Smooth muscle cell (in vitro differentiated cells): Measurements from ENCODE around the gene MAN1A1. TPM values are rescaled to one million over a fixed set of nuclear protein-coding genes. Genes with fewer than 3 reads are reported as not detected.
"Not testable (repeated sequence)": the region's sequence is repeated elsewhere in the genome, so short reads cannot be mapped to it uniquely, and the experiment has no call there.

ENCODE experiments used
- DNase-seq: peaks from one replicate; lab custom pipeline; 2025; ENCODE audit not compliant: unreplicated experiment; lab: John Stamatoyannopoulos, UW
- H2AFZ ChIP-seq: fragments of 200-600 bp; sonication (generic); 2 replicates; pipeline ENCODE4 v1.6.0; 2016; ENCODE audit warnings: antibody characterized with exemption, low read depth, mild to moderate bottlenecking
- H3F3A ChIP-seq: fragments of 200-600 bp; sonication (generic); 2 replicates; pipeline ENCODE4 v1.6.0; 2017; ENCODE audit warnings: antibody characterized with exemption, low read depth
- H3K27ac ChIP-seq: fragments of 200-600 bp; sonication (generic); 2 replicates; pipeline ENCODE4 v1.5.1; 2016; ENCODE audit warnings: low read depth, mild to moderate bottlenecking
- H3K27me3 ChIP-seq: fragments of 200-600 bp; sonication (generic); 2 replicates; pipeline ENCODE4 v1.6.1; 2016; ENCODE audit warnings: low read depth, mild to moderate bottlenecking
- H3K36me3 ChIP-seq: fragments of 200-600 bp; sonication (generic); 2 replicates; pipeline ENCODE4 v1.5.1; 2016; ENCODE audit warnings: low read depth
- H3K4me1 ChIP-seq: fragments of 200-600 bp; sonication (generic); 2 replicates; pipeline ENCODE4 v1.5.1; 2016; ENCODE audit warnings: low read depth
- H3K4me2 ChIP-seq: fragments of 200-600 bp; sonication (generic); 2 replicates; pipeline ENCODE4 v1.6.0; 2016; ENCODE audit warnings: mild to moderate bottlenecking
- H3K4me3 ChIP-seq: fragments of 200-600 bp; sonication (generic); 2 replicates; pipeline ENCODE4 v1.5.1; 2016; ENCODE audit warnings: mild to moderate bottlenecking
- H3K79me2 ChIP-seq: fragments of 200-600 bp; sonication (generic); 2 replicates; pipeline ENCODE4 v1.6.0; 2016; ENCODE audit warnings: low read depth, mild to moderate bottlenecking
- H3K9ac ChIP-seq: fragments of 200-600 bp; sonication (generic); 2 replicates; pipeline ENCODE4 v1.6.0; 2016; ENCODE audit warnings: low read depth
- H3K9me3 ChIP-seq: fragments of 200-600 bp; sonication (generic); replicated peaks from 2 replicates; pipeline ENCODE4 v1.5.1; 2016; ENCODE audit warnings: low read depth
- H4K20me1 ChIP-seq: fragments of 200-600 bp; sonication (generic); 2 replicates; pipeline ENCODE4 v1.6.0; 2016; ENCODE audit warnings: low read depth
- WGBS: methylation state at CpG from one replicate; pipeline ENCODE4 v1.1.7; 2016; ENCODE audit warnings: low lambda C conversion rate; 5-methylcytosine and 5-hydroxymethylcytosine counted together
- polyA plus RNA-seq: library from polyadenylated mRNA; unstranded; fragments of >200 nt; fragmentation: Nextera tagmentation; extraction: Ambion mirVana; gene quantifications from 2 replicates; pipeline ENCODE4 v1.2.1, GENCODE V29; 2016
- total RNA-seq: library from RNA; depleted of rRNA; stranded (reverse); fragments of >200 nt; gene quantifications from 2 replicates; pipeline ENCODE4 v1.2.3, GENCODE V29; 2014
- TF ChIP-seq, protein P1 (sequence below): fragments of 200-600 bp; sonication (generic); IDR thresholded peaks from 2 replicates; pipeline ENCODE4 v1.5.1; 2017; ENCODE audit warnings: borderline replicate concordance, mild to moderate bottlenecking, antibody characterized with exemption; ENCODE audit not compliant: insufficient read depth, poor library complexity, severe bottlenecking

Gene MAN1A1
- total and polyA plus RNA-seq, 2 experiments from 2014 or later, result 57.1 to 127 TPM

DNA sequence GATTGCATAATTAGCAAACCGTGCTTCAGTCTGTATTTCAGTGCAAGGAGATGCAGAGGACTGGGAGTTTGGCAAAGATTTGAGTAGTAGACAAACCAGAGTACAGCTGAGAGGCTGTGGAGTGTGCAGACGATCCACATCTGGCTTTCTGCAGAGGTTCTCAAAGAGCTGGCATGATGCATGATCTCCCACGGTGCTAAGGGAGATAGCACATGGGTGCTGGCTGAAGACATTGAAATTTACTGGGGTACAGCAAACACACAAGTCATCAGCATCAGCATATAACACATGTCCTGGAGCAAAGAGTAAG is 192.1 kb downstream of the MAN1A1 start:
- TF ChIP-seq, protein P1, sequence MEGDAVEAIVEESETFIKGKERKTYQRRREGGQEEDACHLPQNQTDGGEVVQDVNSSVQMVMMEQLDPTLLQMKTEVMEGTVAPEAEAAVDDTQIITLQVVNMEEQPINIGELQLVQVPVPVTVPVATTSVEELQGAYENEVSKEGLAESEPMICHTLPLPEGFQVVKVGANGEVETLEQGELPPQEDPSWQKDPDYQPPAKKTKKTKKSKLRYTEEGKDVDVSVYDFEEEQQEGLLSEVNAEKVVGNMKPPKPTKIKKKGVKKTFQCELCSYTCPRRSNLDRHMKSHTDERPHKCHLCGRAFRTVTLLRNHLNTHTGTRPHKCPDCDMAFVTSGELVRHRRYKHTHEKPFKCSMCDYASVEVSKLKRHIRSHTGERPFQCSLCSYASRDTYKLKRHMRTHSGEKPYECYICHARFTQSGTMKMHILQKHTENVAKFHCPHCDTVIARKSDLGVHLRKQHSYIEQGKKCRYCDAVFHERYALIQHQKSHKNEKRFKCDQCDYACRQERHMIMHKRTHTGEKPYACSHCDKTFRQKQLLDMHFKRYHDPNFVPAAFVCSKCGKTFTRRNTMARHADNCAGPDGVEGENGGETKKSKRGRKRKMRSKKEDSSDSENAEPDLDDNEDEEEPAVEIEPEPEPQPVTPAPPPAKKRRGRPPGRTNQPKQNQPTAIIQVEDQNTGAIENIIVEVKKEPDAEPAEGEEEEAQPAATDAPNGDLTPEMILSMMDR, result no peak
- no peaks in the 10 kb centered on the region for H3F3A ChIP-seq
- H3K4me1 ChIP-seq, result no peaks in the 10 kb centered on the region
- H2AFZ ChIP-seq, result no peak overlapping the region
- 38% methylated on average over 3 of the region's 3 CpGs for WGBS
- H3K79me2 ChIP-seq, result no peaks in the 10 kb centered on the region
- no peaks in the 10 kb centered on the region for H3K9me3 ChIP-seq
- DNase-seq, result no peak
- H3K36me3 ChIP-seq, result no peaks in the 10 kb centered on the region
- no peaks in the 10 kb centered on the region for H3K27me3 ChIP-seq
- H4K20me1 ChIP-seq, result no peaks in the 10 kb centered on the region
- H3K27ac ChIP-seq, result no peak overlapping the region
- no peak overlapping the region for H3K4me2 ChIP-seq
- H3K4me3 ChIP-seq, result no peak overlapping the region
- no peak overlapping the region for H3K9ac ChIP-seq

DNA sequence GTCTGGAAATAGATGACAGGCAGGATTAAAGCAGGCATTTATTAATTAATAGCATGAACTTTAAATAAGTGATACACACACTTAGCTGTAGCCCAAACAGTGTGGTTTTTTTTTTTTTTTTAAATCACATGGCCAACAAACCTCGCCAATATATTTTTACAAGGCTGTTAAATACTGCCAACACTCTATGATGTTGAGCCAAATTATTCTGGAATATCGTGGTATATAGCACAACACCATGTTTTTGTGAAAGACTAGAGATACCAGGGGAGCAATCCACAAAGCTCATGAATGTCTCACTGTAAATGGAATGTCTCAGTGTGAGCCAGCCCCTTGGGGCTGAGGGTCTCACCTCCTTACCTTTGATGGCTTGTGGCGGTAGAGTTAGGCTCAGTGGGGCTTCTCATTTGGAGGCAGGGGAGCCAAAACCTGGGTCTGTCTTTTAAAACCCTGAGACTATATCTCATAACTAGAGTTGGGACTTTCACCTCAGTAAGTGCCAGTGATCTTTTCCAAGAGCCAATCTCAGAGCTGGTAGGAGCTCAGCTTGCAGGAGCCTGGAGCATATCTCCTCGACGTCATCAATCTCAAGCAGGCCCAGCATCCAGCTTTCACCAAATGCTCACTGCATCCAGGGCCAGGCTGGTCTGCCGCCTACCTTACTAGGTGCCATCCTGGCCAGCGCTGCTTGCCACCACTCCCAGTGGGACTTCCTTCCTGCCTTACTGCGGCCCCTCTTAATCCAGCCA is 192.6 kb downstream of the MAN1A1 start:
- no peak for DNase-seq
- Histone ChIP-seq H3K79me2 (no peaks in the 10 kb centered on the region), H3K9me3 (no peaks in the 10 kb centered on the region), H3K4me1 (no peaks in the 10 kb centered on the region), H3K4me2 (no peak overlapping the region), H3K4me3 (no peak overlapping the region), H3K27ac (no peak overlapping the region), H2AFZ (no peak overlapping the region), H3K9ac (no peak overlapping the region), H3F3A (no peaks in the 10 kb centered on the region), H4K20me1 (no peaks in the 10 kb centered on the region), H3K27me3 (no peaks in the 10 kb centered on the region), H3K36me3 (no peaks in the 10 kb centered on the region)
- WGBS, result 67% methylated on average over 8 of the region's 8 CpGs
- TF ChIP-seq, protein P1, result no peak

DNA sequence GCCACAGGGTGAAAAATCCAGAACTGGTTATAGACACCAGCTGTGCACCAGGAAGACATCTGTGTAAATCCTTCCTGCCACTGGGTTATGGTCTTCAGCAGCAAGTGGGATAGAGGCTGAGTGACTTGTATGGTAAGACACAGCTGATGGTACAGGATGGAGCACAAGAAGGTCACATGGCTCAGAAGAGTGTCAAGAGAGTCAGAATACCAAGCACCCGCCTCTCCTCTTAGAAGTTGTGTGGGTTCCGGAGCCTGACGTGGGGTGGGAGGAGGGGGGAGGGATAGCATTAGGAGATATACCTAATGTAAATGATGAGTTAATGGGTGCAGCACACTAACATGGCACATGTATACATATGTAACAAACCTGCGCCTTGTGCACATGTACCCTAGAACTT is 193.5 kb downstream of the MAN1A1 start:
- not testable (repeated sequence) for H3K9me3 ChIP-seq, H3K79me2 ChIP-seq, H3F3A ChIP-seq, H3K4me1 ChIP-seq, H4K20me1 ChIP-seq, H3K27ac ChIP-seq, DNase-seq, H3K27me3 ChIP-seq, H3K9ac ChIP-seq, H3K4me3 ChIP-seq, H3K36me3 ChIP-seq, H3K4me2 ChIP-seq, H2AFZ ChIP-seq
- WGBS, result 88% methylated on average over 4 of the region's 4 CpGs

DNA sequence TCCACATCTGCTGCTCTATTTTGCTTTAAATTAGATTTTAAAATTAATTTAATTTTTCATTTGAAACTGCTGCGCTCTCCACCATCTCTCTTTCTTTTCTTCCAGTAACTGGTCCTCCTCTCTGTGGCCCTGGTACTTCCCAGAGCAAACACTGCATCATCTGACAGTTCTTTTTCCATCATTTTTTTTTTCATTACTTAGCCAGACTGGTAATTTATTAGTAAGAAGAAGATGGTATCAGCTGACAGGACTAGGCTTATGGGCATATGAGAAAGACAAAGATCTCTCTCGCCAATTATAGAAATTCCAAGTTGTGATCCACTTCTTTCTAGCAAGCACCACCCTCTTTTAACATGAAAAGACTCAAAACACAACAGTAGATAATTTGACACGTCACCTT is 197.4 kb downstream of the MAN1A1 start:
- Histone ChIP-seq H3K4me1 (no peaks in the 10 kb centered on the region), H2AFZ (no peak overlapping the region), H3K79me2 (no peaks in the 10 kb centered on the region), H3K9me3 (no peaks in the 10 kb centered on the region), H3K9ac (no peak overlapping the region), H4K20me1 (no peaks in the 10 kb centered on the region), H3F3A (peaks cover 10% of the 10 kb centered on the region), H3K27me3 (no peaks in the 10 kb centered on the region), H3K4me2 (no peak overlapping the region), H3K27ac (no peak overlapping the region), H3K36me3 (no peaks in the 10 kb centered on the region), H3K4me3 (no peak overlapping the region)
- DNase-seq, result no peak
- TF ChIP-seq, protein P1, result no peak
- 78% methylated on average over 3 of the region's 3 CpGs for WGBS
